Measurements from ENCODE around the gene UBE2E1.
"Not testable (repeated sequence)": the region's sequence is repeated elsewhere in the genome, so short reads cannot be mapped to it uniquely, and the experiment has no call there.

Gene UBE2E1

GRCh38 chr3:23859012-23859743, 53.4 kb downstream of the UBE2E1 start:
- peak; percentile 79 for DNase-seq

GRCh38 chr3:23859839-23860382, 54.2 kb downstream of the UBE2E1 start:
- DNase-seq = no peak

GRCh38 chr3:23861689-23862088, 55.9 kb downstream of the UBE2E1 start:
- DNase-seq = no peak

GRCh38 chr3:23863060-23863459, 57.3 kb downstream of the UBE2E1 start:
- DNase-seq = no peak

- DNase-seq = no peak
Measured at GRCh38 chr3:23864931-23865330, 59.2 kb downstream of the UBE2E1 start.

GRCh38 chr3:23865595-23866396, 60.0 kb downstream of the UBE2E1 start:
- no peak for DNase-seq

GRCh38 chr3:23867400-23867799, 61.6 kb downstream of the UBE2E1 start:
- no peak for DNase-seq

- DNase-seq = no peak
Measured at GRCh38 chr3:23867838-23868237, 62.1 kb downstream of the UBE2E1 start.

GRCh38 chr3:23869977-23870662, 64.4 kb downstream of the UBE2E1 start:
- no peak for DNase-seq

GRCh38 chr3:23870663-23871043, 64.9 kb downstream of the UBE2E1 start:
- DNase-seq = not testable (repeated sequence)

GRCh38 chr3:23871361-23871760, 65.6 kb downstream of the UBE2E1 start:
- not testable (repeated sequence) for DNase-seq

GRCh38 chr3:23872330-23872729, 66.6 kb downstream of the UBE2E1 start:
- no peak for DNase-seq

GRCh38 chr3:23873941-23874340, 68.2 kb downstream of the UBE2E1 start:
- peak; percentile 34 for DNase-seq

- DNase-seq = peak; percentile 35
Measured at GRCh38 chr3:23874359-23875112, 68.8 kb downstream of the UBE2E1 start.

- no peak for DNase-seq
Measured at GRCh38 chr3:23875113-23875725, 69.5 kb downstream of the UBE2E1 start.

- DNase-seq = no peak
Measured at GRCh38 chr3:23876923-23877322, 71.2 kb downstream of the UBE2E1 start.

GRCh38 chr3:23877329-23877980, 71.7 kb downstream of the UBE2E1 start:
- DNase-seq = peak; percentile 92

- no peak for DNase-seq
Measured at GRCh38 chr3:23879485-23879884, 73.7 kb downstream of the UBE2E1 start.

GRCh38 chr3:23880703-23881339, 75.1 kb downstream of the UBE2E1 start:
- DNase-seq = no peak

GRCh38 chr3:23881993-23882392, 76.2 kb downstream of the UBE2E1 start:
- not testable (repeated sequence) for DNase-seq

- DNase-seq = no peak
Measured at GRCh38 chr3:23882487-23882918, 76.7 kb downstream of the UBE2E1 start.

Data from NCI-H226 (cell line).